T-helper 9 cell (primary cell): ENCODE results near the gene TRIM3.

Source experiments
- DNase-seq: peaks from one replicate; pipeline ENCODE4 v3.0.0-alpha.2; 2020

The TRIM3 gene

DNA sequence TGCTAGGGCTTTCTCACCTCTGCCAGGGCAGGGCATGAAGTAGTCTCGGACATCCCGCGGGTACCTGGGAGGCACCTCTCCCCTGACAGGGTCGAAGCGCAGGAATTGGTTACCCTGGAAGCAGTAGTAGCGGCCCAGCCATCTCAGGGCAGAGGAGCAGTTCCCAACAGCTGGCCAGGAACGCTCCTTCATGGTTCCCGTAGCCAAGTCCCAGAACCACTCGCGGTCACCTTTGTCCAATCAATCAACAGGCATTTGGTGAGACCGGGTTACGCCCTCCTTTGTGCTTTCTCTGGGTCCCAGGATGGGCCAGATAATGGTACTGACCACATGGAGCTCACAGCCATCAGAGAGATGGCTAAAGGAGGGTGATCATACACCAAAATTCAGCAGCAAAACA lies 36.3 kb downstream of the TRIM3 start:
- no peak for DNase-seq

DNA sequence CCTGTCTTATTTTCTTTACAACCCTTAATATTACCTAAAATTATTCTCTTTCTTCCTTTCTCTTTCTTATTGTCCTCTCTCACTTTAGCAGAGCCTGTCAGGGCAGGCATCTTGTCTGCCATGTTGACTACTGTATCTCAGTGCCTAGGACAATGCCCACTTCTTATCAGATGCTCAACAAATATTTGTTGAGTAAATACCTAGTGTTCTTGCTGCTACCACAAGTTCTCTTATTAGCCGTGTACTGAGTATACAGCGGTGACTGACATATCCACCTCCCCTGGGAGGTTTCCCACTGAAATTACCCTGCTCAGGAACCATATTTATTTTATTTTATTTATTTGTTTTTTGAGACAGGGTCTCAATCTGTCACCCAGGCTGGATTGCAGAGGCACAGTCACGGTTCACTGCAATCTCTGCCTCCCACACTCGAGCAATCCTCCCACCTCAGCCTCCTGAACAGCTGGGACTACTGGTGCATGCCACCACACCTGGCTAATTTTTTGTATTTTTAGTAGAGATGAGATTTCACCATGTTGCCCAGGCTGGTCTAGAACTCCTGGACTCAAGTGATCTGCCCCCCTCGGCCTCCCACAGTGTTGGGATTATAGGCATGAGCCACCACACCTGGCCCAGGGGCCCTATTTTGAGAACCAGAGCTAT lies 39.6 kb downstream of the TRIM3 start:
- no peak for DNase-seq

DNA sequence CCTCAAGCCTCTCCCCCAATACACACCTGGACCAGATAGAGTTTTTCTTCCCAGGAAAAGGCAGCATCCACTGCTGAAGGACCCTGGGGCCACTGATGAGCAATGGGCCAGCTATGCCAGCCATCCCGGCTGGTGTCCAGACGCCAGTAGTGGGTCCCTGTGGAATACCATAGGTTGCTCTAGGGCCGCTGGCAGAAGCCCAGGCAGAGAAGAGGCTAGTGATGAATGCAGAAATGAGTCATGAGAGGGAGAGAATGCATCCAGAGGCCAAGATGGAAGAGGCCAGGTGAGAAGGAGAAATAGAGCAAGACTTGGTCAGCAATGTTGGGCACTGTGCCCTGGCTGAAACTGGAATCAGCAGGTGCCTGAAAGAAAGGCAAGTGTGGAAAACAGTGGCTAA lies 41.9 kb downstream of the TRIM3 start:
- DNase-seq: no peak

DNA sequence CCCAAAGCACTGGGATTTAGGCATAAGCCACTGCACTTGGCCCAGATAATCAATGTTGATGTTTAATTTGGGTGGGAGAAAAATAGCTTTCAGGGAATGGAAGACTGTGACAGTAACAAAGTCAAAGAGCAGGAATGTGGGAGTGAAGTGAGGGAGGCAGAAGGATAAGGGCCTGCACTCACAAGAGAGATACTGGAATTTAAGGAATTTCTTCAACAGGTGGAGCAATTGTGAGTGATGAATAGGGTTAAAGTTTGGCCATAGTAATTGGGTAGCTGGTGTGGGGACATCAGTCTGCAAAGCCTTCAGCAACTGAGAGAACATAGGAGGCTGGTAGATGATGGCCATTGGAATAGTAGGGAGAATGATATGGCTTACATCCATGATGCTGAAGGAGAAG lies 46.2 kb downstream of the TRIM3 start:
- no peak for DNase-seq

DNA sequence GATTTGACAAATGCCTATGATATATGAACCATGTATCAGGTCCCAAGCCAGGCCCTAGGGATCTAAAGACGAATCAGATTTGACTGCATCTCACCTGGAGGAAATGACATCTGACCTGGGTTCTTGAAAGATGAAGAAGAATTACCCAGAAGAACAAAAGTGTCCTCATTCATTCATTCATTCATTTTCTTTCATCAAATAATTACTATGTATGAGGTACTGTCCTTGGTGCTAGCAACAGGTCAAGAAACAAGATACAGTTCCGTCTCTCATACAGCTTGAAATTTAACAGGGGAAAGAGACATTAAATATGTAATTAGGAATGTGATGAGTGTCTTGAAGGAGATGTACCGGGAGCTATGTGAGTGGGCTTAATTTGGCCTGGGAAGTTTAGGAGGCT lies 53.1 kb downstream of the TRIM3 start:
- no peak for DNase-seq

DNA sequence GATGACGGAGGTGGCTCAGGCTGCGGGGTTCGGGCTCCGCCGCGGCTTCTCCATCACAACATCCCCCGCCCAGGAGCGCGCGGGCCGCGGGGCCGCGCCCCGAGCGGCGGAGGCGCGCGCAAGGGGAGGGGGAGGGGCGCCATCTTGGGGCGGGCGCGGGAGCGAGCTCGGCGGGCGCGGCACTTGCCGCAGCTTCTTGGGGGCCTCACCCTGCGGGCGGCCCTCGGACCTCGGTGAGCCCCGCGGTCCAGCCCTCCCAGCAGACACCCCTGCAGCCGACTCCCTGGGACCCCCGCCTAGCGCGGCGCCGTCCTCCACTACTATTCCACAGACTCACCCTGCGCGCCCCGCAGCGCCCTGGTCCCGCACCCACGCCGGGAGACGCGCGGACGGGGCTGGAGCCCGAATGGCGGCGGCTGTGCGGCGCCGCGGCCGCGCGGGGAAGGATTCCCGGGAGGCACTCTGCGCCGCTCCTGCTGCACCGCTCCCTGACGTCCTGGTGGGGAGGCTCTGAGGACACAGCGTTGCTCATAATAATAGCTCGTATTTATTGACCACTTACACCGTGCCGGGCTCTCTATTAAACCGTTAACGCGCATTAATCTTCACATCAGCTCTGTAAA lies 54.6 kb downstream of the TRIM3 start, which contains the start of gene APBB1:
APBB1 (minus strand) TSS at position 86 of the 623 bp plus-strand sequence. CDS start 7,747 bp downstream, outside the sequence.
- peak; percentile 72 for DNase-seq

DNA sequence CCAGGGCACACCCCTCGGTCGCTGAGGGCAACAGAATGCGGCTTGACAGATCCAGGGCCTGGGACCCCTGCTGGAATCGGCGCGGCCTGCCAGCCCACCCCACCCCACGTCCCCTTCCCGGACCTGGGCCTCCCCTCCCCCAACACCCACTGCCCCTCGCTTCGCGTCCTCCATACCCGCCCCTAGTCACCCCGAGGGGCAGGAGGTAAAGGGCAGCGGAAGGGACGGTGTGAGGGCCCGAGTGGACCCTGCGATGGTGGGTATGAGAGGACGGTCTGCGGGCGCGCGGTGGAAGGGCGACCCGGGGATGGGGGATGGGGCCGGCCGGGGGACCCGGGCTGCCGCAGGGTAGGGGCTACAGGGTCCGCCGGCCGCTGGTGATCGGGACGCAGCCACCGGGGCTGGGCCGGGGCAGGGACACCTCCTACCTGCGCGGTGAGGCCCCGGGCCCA lies 55.2 kb downstream of the TRIM3 start:
- DNase-seq: no peak

DNA sequence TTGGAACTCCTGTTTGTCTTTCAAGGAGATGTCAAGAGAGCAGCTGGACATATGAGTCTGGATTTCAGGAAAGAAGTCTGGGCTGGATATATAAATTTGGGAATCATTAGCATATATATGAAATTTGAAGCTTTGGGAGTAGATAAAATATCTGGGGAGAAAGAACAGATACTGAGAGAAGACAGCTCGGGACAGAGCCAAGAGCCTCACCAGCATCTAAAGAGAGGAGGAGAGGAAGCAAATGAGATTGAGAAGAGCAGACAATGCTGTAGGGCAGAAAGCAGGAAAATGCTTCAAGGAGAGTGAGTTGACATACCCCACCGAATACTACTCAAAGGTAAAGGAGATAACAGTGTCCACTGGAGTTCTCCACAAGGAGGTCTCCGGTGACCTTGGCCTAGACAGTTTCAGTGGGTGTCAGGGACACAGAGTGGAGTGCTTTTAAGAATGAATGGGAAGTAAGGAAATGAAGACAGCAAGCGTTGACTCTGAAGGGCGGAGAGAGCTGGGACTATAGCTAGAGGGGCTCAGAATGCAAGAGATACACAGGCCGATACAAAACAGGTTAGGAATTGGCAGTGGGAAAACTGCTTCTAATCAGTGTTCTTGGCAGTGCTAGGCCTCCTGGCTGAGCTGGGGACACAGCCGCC lies 55.7 kb downstream of the TRIM3 start:
- no peak for DNase-seq

DNA sequence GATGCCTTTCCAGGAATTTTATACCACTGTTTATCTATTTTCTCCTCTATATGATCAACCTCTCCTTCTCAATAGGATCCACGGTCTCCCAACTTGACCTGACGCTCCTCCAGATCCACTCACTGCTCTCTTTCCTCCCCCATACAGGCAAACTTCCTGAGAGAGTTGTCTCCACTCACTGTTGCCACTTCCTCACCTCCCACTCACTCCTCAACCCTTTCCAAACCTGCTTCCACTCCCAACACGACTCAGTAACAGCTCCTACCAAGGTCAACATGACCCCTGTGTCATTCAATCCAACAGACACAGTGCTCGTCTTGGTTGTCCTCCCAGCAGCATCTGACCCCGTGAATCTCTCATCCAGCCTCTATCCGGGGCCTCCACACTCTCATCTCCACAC lies 57.9 kb downstream of the TRIM3 start:
- DNase-seq: no peak

DNA sequence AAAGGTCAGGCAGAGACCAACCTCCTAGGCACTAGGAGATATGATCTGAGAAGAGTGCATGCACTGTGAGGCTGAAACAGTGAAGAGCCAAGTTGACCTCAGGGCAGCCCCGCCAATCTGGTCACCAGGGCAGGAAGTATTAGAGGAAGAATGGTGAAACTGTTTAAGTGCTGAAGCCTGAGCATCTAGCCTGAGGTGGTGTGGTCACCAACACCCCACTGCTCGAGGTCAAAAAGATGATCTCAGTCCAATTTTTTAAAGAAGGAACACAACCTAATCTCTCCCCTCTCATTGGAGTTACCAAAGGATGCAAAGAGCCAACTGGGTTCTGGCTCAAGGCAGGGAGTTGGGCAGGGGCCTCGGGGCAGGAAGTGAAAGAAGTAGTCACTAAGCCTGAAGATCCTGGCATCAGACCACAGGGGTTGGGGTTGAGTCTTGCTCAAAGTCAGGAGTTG lies 58.8 kb downstream of the TRIM3 start:
- DNase-seq: no peak

DNA sequence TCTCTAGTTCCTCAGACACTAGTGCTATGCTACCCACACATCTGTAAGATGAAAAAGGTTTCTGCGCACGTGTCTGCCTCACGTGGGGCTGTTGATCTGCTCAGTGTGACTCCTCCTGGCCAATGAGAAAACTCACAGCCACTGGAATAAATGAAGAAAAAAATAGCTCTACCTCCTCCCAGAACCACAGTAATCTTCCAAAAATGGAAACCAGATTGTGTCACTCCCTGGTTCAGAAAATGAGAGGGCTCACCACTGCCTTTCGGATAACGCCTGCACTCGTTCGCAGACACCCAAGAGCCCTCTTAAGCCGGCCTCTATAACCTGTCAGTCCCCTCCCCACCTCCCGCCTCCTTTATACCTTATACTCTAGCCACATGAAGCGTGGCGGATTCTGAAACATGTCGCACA lies 59.9 kb downstream of the TRIM3 start:
- peak; percentile 37 for DNase-seq

DNA sequence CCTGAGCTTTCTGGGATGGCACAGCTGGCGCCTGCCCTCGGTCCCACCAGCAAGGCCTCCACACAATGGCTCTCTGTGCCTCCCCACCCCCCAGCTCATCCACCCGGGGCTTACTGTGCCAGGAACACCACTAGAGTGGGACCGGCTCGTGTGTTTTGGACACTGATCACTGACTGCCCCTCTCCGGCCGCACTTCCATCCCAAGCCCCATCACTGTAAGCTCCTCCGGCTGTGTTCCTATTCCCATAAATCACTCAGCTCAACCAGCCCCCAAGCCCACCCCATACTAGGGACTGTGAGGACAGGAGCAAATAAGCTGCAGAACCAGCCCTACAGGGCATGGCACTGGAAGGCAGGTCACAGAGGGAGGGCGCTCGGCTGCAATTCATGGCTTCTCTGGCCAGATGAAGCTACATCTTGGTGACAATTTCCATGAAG lies 62.1 kb downstream of the TRIM3 start:
- no peak for DNase-seq

DNA sequence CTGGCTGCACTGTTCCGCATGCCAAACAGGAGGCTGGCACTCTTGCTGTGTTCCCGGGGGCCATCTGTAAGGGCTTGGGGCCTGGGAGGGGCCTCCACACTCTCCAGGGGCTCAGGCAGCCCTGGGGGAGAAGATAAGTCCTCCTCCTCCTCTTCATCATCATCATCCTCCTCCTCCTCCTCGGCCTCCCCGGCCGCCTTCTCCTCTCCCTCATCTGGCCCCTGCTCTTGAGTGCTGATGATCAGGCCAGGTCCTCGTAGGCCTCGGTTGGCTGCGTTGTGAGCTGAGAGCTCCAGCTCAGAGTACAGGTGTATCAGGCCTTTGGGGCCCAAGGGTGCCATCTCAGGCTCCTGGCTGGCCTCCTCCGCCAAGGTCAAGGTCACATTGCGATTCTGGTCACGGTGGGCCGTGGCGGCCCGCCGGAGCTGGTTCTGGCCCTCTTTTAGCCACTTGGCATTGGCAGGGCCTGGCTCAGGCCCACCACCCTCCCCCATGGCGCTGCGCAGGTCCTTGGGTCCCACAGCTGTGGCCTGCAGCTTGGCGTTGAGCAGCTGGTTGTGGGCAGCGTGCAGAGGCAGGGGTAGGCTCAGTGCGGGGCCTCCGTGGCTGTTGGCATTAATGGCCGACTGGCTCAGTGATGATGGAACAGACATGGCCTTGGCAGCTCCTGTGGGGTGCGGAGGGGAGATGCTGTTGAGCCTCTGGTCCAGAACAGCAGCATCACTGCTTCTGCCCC lies 62.9 kb downstream of the TRIM3 start:
- DNase-seq: no peak

DNA sequence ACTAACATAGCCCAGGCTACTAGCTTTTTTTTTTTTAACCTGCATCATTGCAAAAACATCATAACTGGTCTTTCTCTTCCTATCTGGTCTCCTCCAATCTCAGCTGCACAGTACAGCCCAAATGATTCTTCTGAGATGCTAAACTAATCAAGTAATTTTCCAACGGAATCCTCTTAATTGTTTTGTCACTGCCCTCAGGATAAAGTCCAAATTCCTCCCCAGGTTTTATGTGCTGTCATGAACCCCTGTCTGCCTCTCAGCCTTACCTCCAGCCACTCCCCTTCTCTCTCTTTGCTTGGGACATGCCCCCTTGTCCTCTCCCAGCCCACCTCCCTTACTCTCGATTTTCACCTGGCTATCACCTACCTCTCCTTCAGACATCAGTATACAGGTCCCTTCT lies 67.4 kb downstream of the TRIM3 start:
- no peak for DNase-seq

DNA sequence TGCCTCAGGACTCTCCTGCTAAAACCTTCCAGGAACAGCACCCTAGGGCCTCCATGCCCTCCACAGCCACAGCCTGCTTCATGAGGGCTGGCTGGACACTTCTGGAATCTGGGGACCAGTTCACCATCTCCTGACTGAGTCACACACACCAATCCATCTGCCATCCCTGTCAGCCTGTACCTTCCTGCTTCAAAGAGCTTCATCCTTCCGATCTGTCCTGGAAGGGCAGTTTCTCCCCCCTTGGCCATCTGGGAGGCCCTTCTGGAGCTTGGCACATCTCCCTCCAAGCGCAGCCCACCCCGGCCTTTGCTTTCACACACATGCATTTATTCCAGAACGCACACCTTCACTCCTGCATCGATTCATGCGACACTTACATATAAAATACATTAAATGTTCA lies 67.9 kb downstream of the TRIM3 start:
- no peak for DNase-seq

DNA sequence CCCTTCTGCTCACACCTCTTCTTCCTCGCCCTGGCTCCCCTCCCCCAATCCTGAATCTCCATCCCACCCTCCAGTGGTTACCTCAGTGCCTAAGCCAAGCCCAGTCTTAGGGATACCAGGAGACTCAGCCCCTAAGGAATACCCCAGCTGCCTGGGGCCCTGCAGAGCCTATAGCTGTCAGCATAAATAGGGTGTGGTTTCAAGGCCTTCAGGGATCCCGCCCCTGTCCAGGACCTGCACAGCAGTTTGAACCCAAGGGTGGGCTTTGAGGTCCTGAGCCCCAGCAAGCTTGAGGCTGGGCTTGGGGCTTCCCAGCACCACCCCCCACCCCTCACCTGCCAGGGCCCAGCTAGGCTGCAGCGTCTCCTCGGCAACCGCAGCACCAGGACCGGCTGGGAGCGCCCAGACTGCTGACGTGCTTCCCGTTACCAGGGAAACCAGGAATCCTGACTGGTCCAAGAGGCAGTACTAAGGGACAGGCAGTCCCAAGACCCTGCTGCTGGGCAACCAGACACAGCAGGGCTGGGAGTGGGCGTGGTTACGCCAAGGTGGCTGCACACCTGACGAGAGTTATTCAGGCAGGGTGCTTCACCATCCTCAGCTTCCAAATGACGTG lies 68.6 kb downstream of the TRIM3 start:
- DNase-seq: no peak

DNA sequence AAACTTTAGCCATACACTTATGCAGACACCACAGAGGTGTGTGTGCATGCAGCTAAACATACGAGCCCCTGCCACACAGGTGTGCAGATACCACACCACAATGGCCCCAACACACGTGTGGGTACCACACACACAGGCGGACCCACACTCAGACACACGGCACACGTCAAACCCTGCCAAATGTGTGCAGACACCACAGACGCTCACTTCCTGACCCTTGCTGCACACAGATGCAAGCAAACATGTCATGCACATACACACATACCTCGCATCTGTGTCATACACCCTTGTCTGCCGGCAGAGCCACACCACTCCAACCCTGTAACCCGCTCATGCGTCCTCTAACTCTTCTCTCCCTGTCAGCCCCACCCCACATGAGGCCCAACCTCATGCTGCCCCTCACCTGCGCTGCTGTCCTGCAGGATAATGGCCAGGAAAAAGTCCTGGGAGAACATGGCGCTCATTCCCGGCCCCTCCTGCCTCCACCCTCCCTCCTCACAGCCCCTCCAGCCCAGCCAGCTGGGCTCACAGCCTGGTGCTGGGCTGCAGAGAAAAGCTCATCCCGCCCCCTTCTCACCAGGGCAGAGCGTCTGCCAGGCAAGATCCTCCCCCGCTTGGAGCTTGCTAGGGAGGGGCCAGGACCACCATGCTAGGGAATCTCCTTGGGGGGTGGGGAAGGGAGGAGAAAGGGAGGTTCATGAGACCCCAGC lies 69.2 kb downstream of the TRIM3 start:
- DNase-seq: no peak

DNA sequence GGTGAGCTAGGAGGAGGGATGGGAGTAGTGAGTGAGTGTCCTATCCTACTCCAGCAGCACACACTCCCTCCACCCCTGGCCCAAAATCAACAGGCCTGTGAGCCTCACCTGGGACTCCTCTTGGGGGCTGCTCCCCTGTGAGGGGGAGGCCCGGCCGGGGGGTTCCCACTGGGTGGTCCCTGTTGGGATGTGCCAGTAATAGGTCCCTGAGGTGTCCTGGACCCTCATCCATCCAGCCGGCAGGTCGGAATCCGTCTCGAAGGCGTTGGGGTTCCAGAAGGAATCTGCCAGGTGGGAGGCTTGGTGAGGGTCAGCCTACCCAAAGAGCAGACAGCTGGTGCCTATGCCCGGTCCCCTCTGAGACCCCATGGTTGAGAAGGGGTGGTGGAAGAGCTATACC lies 70.2 kb downstream of the TRIM3 start:
- DNase-seq: no peak

DNA sequence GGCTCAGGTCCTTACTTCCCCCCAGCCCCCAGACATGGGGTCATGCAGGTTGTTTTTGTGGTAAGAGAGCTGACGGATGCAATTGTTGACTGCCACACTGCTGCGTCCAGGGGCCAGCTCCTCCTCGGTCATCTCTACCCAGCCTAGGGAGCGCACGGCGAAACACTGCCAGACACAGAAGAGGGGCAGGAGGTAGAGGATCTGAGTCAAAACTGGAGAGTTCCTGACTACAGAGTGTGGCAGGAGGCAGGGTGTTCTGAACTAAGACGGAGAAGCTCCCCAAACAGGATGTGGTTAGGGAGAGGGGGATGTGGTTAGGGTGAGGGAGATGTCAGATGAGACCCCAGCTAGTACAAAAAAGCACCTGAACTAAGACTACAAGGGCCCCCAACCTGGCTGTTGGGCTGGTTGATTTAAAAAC lies 71.2 kb downstream of the TRIM3 start:
- DNase-seq: peak; percentile 67

DNA sequence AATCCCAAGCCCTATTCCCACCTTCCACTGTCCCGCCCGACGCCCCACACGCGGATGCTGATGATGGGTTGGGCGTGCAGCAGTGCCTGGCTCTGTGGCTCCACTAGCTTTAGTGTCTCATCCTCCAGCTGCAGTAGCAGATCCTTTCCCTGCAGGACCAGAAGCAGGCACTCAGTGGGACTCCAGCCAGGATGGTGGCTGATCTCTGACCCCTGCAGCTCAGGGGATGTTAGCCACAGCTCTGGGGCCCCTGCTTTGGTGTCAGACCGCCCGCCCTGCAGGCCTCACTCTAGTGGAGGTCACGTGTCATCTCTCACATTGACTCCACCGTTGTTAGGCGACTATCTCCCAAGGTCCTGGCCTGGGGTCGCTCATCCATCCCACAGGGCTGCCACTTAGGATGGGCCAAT lies 71.7 kb downstream of the TRIM3 start:
- no peak for DNase-seq

DNA sequence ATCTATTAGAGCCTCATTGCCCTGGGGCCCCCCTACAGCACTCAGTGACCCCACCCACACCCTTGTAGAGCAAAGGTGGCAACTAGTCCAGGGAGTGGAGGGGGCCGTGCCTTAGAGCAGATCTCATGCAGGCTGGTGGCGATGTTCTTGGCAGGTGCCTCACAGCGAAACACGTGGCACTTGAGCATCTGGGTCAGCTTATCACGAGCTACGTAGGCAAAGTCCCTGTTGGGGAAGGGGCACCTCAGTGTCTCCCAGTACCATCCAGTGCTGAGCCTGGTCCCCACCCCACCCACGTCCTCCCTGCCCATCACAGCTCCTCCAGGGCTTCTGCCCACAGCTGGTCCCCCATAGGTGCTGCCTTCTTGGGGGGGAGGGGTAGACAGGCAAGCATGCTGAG lies 72.3 kb downstream of the TRIM3 start:
- DNase-seq: no peak
